ENCODE data around the gene NTMT2. TPM values are rescaled to one million over a fixed set of nuclear protein-coding genes. Genes with fewer than 3 reads are reported as not detected.

NTMT2 gene
- total and polyA plus RNA-seq, 2 of the 8 experiments (the other 6 are each of a cell fraction or from before 2014, with no cell fraction given): 0.38 TPM; not detected in 1

DNA sequence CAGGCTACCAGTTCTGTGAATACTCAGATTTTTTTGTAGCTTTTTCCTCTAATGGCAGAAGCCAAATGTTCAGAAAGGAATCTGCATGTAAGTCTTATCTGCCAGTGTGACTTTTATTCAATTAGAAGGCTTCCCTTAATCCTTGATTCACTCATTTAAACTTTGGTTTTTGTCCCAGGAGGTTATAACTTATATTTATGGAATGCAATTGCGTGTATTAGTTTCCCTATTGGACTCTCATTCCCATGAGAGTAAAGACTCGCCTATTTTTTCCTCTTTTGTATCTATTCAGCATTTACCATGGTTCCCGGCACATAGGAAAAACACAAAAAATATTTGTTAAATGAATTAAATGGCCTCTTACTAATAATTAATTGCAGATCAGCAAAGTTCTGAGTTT lies 3.5 kb downstream of the NTMT2 start:
- no peak overlapping the region for H3K9ac ChIP-seq (replicated peaks in 1 of 4; ENCODE audit: extremely low read depth in 1 of 4, low read depth in 3 of 4, low read length in 3 of 4)
- H3K14ac ChIP-seq (ENCODE audit: insufficient read length): no peak overlapping the region
- CTCF ChIA-PET (ENCODE audit: partially characterized antibody): no interaction called here
- peaks cover 2 to 7% (median 4%) of the 10 kb centered on the region in 4 experiments for H3K4me1 ChIP-seq (replicated peaks in 1 of 4; ENCODE audit: control insufficient read depth in 3 of 4, insufficient read depth in 4 of 4, low read length in 3 of 4)
- no peak overlapping the region for H2BK120ac ChIP-seq (replicated peaks; ENCODE audit: low read depth, low read length)
- H3K9me3 ChIP-seq (ENCODE audit: insufficient read depth in 2 of 2, low read depth in 1 of 2, low read length in 1 of 2): 0 out of 4 replicates have a peak, but pooled peaks cover 0 to 2% of the 10 kb centered on the region in 2 experiments
- no peak overlapping the region for H4K91ac ChIP-seq (replicated peaks; ENCODE audit: insufficient read length, low read length)
- H3K4me3 ChIP-seq (ENCODE audit: extremely low read depth in 1 of 4, insufficient read depth in 2 of 4, low read depth in 3 of 4, low read length in 4 of 4): no peak overlapping the region
- no peak overlapping the region for H2AK5ac ChIP-seq (ENCODE audit: low read depth, low read length)
- no peak overlapping the region for H3K23ac ChIP-seq (ENCODE audit: insufficient read length)
- no peak overlapping the region for H4K8ac ChIP-seq (ENCODE audit: extremely low read depth, insufficient read depth, low read length)
- H3K23me2 ChIP-seq (ENCODE audit: low read depth, low read length): no peaks in the 10 kb centered on the region
- no peak overlapping the region for H4K5ac ChIP-seq (ENCODE audit: insufficient read length, low read depth, low read length)
- H3K79me1 ChIP-seq (ENCODE audit: low read depth, low read length): no peaks in the 10 kb centered on the region
- H3K36me3 ChIP-seq (ENCODE audit: control insufficient read depth in 2 of 4, insufficient read depth in 4 of 4, low read length in 3 of 4): no peaks in the 10 kb centered on the region
- no peak overlapping the region for H3K4ac ChIP-seq (replicated peaks; ENCODE audit: insufficient read length, low read depth, low read length)
- peaks cover 0 to 4% of the 10 kb centered on the region in 2 experiments for H4K20me1 ChIP-seq (replicated peaks in 1 of 2; ENCODE audit: control insufficient read depth in 1 of 2, insufficient read depth in 2 of 2, low read length in 2 of 2)
- no peak overlapping the region for H2AFZ ChIP-seq (ENCODE audit: low read length)
- 81% methylated on average over 3 of the region's 3 CpGs; no CpG with 5 or more reads in 1 of the 2 experiments for WGBS, 2 experiments (ENCODE audit: extremely low coverage in 1 of 2, insufficient coverage in 1 of 2, insufficient read length in 1 of 2, insufficient replicate concordance in 2 of 2, low coverage in 1 of 2, low lambda C conversion rate in 2 of 2, missing lambda C conversion rate in 1 of 2)
- no peak overlapping the region for H2BK15ac ChIP-seq (ENCODE audit: low read length)
- no peak overlapping the region for H2BK12ac ChIP-seq (ENCODE audit: low read depth, low read length)
- DNase-seq (ENCODE audit: low read depth in 1 of 2, low spot score in 2 of 2): no peak
- peaks cover 1 to 22% (median 13%) of the 10 kb centered on the region in 4 experiments for H3K27me3 ChIP-seq (replicated peaks in 1 of 4; ENCODE audit: control insufficient read depth in 3 of 4, extremely low read depth in 1 of 4, insufficient read depth in 3 of 4, low read length in 3 of 4)
- no peak for TF ChIP-seq YY1 (IDR thresholded peaks at IDR 0.05; ENCODE audit: low read depth, low read length)
- no peak for TF ChIP-seq BCL11A (IDR thresholded peaks at IDR 0.05; ENCODE audit: low read depth in 2 of 2, low read length in 2 of 2)
- no peak for TF ChIP-seq KDM5A (IDR thresholded peaks at IDR 0.05; ENCODE audit: low read length)
- no peak for TF ChIP-seq CBX5 (IDR thresholded peaks at IDR 0.05; ENCODE audit: low read depth, low read length)
- TF ChIP-seq, protein P1, sequence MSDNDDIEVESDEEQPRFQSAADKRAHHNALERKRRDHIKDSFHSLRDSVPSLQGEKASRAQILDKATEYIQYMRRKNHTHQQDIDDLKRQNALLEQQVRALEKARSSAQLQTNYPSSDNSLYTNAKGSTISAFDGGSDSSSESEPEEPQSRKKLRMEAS (IDR thresholded peaks at IDR 0.05): no peak
- no peak for TF ChIP-seq SIX5 (IDR thresholded peaks at IDR 0.05; ENCODE audit: low read depth, low read length)
- TF ChIP-seq SIRT6 (IDR thresholded peaks at IDR 0.05; ENCODE audit: low read length): no peak
- TF ChIP-seq JUND (IDR thresholded peaks at IDR 0.05; ENCODE audit: low read length): no peak
- TF ChIP-seq GTF2F1 (IDR thresholded peaks at IDR 0.05; ENCODE audit: borderline replicate concordance, low read depth, low read length): no peak
- TF ChIP-seq CHD2 (IDR thresholded peaks at IDR 0.05; ENCODE audit: low read length): no peak
- H3K79me2 ChIP-seq (ENCODE audit: control insufficient read depth in 1 of 2, insufficient read depth in 2 of 2, low read length in 2 of 2): no peaks in the 10 kb centered on the region
- no peak overlapping the region for H3K56ac ChIP-seq (replicated peaks; ENCODE audit: insufficient read length, low read depth, low read length)
- no peak overlapping the region for H2BK20ac ChIP-seq (ENCODE audit: low read length)
- H3K27ac ChIP-seq (ENCODE audit: low read depth, low read length): no peak overlapping the region
- H2BK5ac ChIP-seq (ENCODE audit: low read depth, low read length): no peak overlapping the region
- no peak overlapping the region for H3K18ac ChIP-seq (ENCODE audit: extremely low read depth, low read length)
- no peak overlapping the region for H3K4me2 ChIP-seq (ENCODE audit: insufficient read depth in 1 of 2, low read depth in 2 of 2, low read length in 2 of 2)
- FAIRE-seq: no peak
- POLR2A ChIA-PET (ENCODE audit: partially characterized antibody): no interaction called here
